Muscle of leg (tissue), 11 donors: ENCODE data around the gene FRMD4A. TPM values are rescaled to one million over a fixed set of nuclear protein-coding genes. Genes with fewer than 3 reads are reported as not detected.

Experiments
- DNase-seq: peaks from one replicate; pipeline ENCODE4 v3.0.0; 2013
- H3K27ac ChIP-seq: one replicate; pipeline ENCODE4 v1.5.1; 2013; ENCODE audit warnings: mild to moderate bottlenecking, low read length, control low read depth
- H3K27me3 ChIP-seq: one replicate; pipeline ENCODE4 v1.6.1; 2013; ENCODE audit warnings: low read length; ENCODE audit not compliant: control insufficient read depth, insufficient read depth
- H3K36me3 ChIP-seq: one replicate; pipeline ENCODE4 v1.6.1; 2013; ENCODE audit warnings: low read length; ENCODE audit not compliant: control insufficient read depth, insufficient read depth
- H3K4me1 ChIP-seq: one replicate; pipeline ENCODE4 v1.6.1; 2013; ENCODE audit warnings: low read length; ENCODE audit not compliant: control insufficient read depth, insufficient read depth
- H3K4me3 ChIP-seq: one replicate; pipeline ENCODE4 v1.5.1; 2013; ENCODE audit warnings: low read length, control low read depth
- H3K9me3 ChIP-seq: replicated peaks from 2 replicates; pipeline ENCODE4 v1.6.1; 2013; ENCODE audit warnings: low read depth, low read length; ENCODE audit not compliant: control insufficient read depth
- WGBS: methylation state at CpG from one replicate; pipeline ENCODE4 v1.1.5; 2013; ENCODE audit warnings: missing lambda C conversion rate; ENCODE audit not compliant: insufficient coverage; 5-methylcytosine and 5-hydroxymethylcytosine counted together
- polyA plus RNA-seq, 8 donors: library from polyadenylated mRNA; unstranded; fragments of 120-200 nt; gene quantifications; one replicate each; pipeline versions ENCODE4 v1.2.1 to v1.2.3, GENCODE V29; 2013; ENCODE audit warnings: inconsistent platforms in 1 of 8, low replicate concordance in 1 of 8; ENCODE audit not compliant: insufficient read length in 8 of 8, insufficient read depth in 1 of 8
- total RNA-seq: library from RNA; stranded (reverse); fragments of 120-200 nt; gene quantifications from one replicate; pipeline ENCODE4 v1.2.4, GENCODE V29; 2013

FRMD4A gene
- total and polyA plus RNA-seq, 9 donors = 29.1 to 53.1 (median 42.0) TPM

GRCh38 chr10:13741438-13741837 is 589.3 kb downstream of the FRMD4A start:
- 85% methylated on average over 3 of the region's 5 CpGs for WGBS

DNA sequence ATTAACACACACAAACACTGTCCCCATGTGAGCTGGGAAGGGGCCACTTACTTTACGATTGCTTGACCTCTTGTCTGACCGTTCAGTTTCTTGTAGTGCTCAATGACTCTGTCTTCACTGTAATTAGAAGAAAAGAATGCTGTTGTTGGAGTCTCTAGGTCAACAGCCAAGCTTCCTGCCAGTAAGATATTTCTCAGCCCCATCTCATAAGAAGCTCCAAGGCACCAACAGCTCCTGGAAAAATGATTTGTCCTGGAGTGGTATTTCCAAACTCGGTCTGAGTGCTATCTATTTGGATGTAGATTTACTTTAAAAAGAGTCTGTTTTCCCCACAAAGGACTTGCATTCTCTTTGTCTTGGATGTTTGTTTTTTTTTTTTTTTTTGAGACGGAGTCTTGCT is 590.3 kb downstream of the FRMD4A start:
- no CpG with 5 or more reads among the region's 4 CpGs for WGBS
- peaks cover 16% of the 10 kb centered on the region for H3K36me3 ChIP-seq

More at GRCh38 chr10:13741438-13741837, 589.3 kb downstream of the FRMD4A start:
- Histone ChIP-seq H3K27ac (no peak overlapping the region), H3K27me3 (no peaks in the 10 kb centered on the region), H3K4me1 (peaks cover 17% of the 10 kb centered on the region), H3K9me3 (no peaks in the 10 kb centered on the region), H3K4me3 (no peak overlapping the region), H3K36me3 (peaks cover 16% of the 10 kb centered on the region)
- no peak for DNase-seq

GRCh38 chr10:13739183-13739582 is 591.5 kb downstream of the FRMD4A start:
- Histone ChIP-seq H3K27ac (no peak overlapping the region), H3K36me3 (peaks cover 16% of the 10 kb centered on the region), H3K4me1 (peaks cover 14% of the 10 kb centered on the region), H3K9me3 (no peaks in the 10 kb centered on the region), H3K27me3 (no peaks in the 10 kb centered on the region), H3K4me3 (no peak overlapping the region)
- peak; percentile 18 for DNase-seq
- 30% methylated on average over 2 of the region's 2 CpGs for WGBS

More for the DNA sequence above, 590.3 kb downstream of the FRMD4A start:
- no peak for DNase-seq
- Histone ChIP-seq H3K4me3 (no peak overlapping the region), H3K4me1 (peaks cover 17% of the 10 kb centered on the region), H3K27ac (no peak overlapping the region), H3K27me3 (no peaks in the 10 kb centered on the region), H3K9me3 (no peaks in the 10 kb centered on the region)

DNA sequence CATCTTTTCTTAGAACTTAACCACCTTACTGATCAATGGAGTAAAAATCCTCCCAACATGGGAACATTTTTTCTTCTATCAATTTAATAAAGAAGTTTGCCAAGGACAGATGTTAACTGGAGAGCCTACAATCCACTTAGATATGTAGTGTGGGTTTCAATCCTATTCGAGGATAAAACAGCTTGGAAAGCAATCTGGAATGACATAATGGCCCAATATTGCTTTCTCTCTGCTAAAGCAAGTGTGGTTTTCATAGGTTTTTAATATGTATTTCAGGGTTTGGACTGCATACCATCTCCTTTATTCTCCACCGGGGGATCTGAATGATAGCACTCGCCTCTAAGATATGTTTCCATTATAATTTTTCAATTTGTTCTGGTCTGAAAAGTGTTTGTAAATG is 594.2 kb downstream of the FRMD4A start:
- peak; percentile 30 for DNase-seq
- Histone ChIP-seq H3K4me1 (peaks cover 14% of the 10 kb centered on the region), H3K36me3 (peaks cover 29% of the 10 kb centered on the region), H3K27ac (no peak overlapping the region), H3K9me3 (no peaks in the 10 kb centered on the region), H3K27me3 (no peaks in the 10 kb centered on the region), H3K4me3 (no peak overlapping the region)
- no CpG with 5 or more reads among the region's 3 CpGs for WGBS

DNA sequence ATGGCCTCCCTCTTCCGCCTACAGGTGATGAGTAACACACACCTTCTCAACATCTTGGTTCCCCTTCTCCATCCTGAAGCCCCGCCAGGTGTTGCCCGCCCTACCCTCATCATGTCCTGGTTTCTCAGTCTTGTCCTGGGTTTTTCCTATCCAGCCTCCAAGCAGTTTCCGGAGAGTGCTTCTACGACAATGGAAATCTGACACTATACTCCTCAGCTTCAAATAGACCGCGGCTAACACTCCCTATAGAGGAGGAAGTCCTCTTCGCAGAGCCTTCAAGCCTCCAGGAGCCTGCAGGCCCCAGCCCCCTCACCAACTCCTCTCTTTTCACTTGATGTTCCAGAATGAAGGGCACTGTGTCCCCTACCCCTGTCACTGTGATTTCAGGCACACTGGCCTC is 596.6 kb downstream of the FRMD4A start:
- Histone ChIP-seq H3K36me3 (peaks cover 22% of the 10 kb centered on the region), H3K27ac (no peak overlapping the region), H3K4me3 (no peak overlapping the region), H3K9me3 (no peaks in the 10 kb centered on the region), H3K4me1 (peaks cover 20% of the 10 kb centered on the region), H3K27me3 (no peaks in the 10 kb centered on the region)
- 76% methylated on average over 7 of the region's 8 CpGs for WGBS
- no peak for DNase-seq

- Histone ChIP-seq H3K27me3 (no peaks in the 10 kb centered on the region), H3K9me3 (no peaks in the 10 kb centered on the region), H3K4me1 (peaks cover 21% of the 10 kb centered on the region), H3K27ac (no peak overlapping the region), H3K4me3 (no peak overlapping the region), H3K36me3 (peaks cover 21% of the 10 kb centered on the region)
- WGBS = 82% methylated on average over 4 of the region's 7 CpGs
- no peak for DNase-seq
These were observed 597.7 kb downstream of the FRMD4A start for GRCh38 chr10:13733071-13733470.

GRCh38 chr10:13732465-13732881 is 598.3 kb downstream of the FRMD4A start:
- Histone ChIP-seq H3K27ac (no peak overlapping the region), H3K4me1 (peaks cover 21% of the 10 kb centered on the region), H3K36me3 (peaks cover 20% of the 10 kb centered on the region), H3K27me3 (no peaks in the 10 kb centered on the region), H3K4me3 (no peak overlapping the region), H3K9me3 (no peaks in the 10 kb centered on the region)
- WGBS = 46% methylated on average over 4 of the region's 6 CpGs
- DNase-seq = peak; percentile 42

DNA sequence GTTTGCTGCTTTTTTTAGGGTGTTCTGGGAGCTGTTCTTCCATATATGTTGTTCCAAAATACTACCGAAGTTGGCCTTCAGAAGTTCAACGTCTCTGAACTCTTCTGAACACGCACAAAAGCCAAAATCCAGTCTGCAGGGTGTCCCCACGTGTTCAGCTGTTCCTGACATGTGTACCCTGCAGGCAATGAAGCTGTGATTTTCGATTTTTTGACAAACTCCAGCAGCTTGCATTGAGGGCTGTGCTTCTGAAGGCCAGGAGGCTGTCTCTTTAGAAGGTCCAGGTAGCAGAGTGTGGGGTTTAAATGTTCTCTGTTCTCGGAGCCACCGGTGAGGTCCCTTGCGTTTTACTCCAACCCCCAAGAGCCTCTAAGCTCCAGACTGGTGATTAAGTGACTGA is 598.9 kb downstream of the FRMD4A start:
- no peaks in the 10 kb centered on the region for H3K27me3 ChIP-seq
- H3K4me3 ChIP-seq = no peak overlapping the region
- DNase-seq = no peak

GRCh38 chr10:13730956-13731355 is 599.8 kb downstream of the FRMD4A start:
- Histone ChIP-seq H3K27ac (no peak overlapping the region), H3K4me1 (peaks cover 21% of the 10 kb centered on the region), H3K9me3 (no peaks in the 10 kb centered on the region), H3K4me3 (no peak overlapping the region), H3K27me3 (no peaks in the 10 kb centered on the region), H3K36me3 (peaks cover 18% of the 10 kb centered on the region)
- DNase-seq = no peak
- 72% methylated on average over 4 of the region's 7 CpGs for WGBS

More for the DNA sequence above, 598.9 kb downstream of the FRMD4A start:
- Histone ChIP-seq H3K4me1 (peaks cover 21% of the 10 kb centered on the region), H3K27ac (no peak overlapping the region), H3K9me3 (no peaks in the 10 kb centered on the region), H3K36me3 (peaks cover 18% of the 10 kb centered on the region)
- 65% methylated on average over 7 of the region's 8 CpGs for WGBS

DNA sequence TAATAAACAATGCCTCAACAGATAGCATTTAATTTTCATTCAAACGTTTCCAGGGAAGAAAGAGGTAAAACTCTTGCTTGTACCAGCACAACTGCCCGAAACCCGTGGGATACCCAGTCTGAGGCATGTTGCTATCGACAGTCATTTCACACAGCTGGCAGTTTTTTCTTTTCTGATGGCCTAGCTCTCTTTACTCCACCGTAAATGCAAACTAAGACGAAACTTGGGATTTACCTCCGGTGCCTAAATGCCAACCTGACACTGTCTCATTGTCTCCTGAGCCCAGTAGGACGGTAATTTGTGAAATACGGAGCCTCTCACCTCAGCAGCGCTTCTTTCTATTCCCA is 600.4 kb downstream of the FRMD4A start:
- H3K4me1 ChIP-seq = peaks cover 21% of the 10 kb centered on the region
- no peaks in the 10 kb centered on the region for H3K27me3 ChIP-seq
- WGBS = 37% methylated on average over 6 of the region's 10 CpGs
- H3K27ac ChIP-seq = no peak overlapping the region
- no peaks in the 10 kb centered on the region for H3K9me3 ChIP-seq
- no peak for DNase-seq
- H3K4me3 ChIP-seq = no peak overlapping the region
- H3K36me3 ChIP-seq = peaks cover 18% of the 10 kb centered on the region
